NT2/D1 (cell line): Measurements from ENCODE around the gene CDC42EP4.

Experiments
- DNase-seq: peaks from one replicate; pipeline ENCODE4 v3.0.0-alpha.2; 2011; ENCODE audit warnings: low read depth, low spot score
- H3K27me3 ChIP-seq: 2 replicates; pipeline ENCODE4 v1.6.0; 2011; ENCODE audit warnings: mild to moderate bottlenecking; ENCODE audit not compliant: insufficient read length, insufficient read depth
- H3K36me3 ChIP-seq: 2 replicates; pipeline ENCODE4 v1.6.1; 2011; ENCODE audit warnings: mild to moderate bottlenecking, low read length, mixed read lengths; ENCODE audit not compliant: insufficient read depth, insufficient read length
- H3K4me1 ChIP-seq: 2 replicates; pipeline ENCODE4 v1.5.1; 2011; ENCODE audit not compliant: insufficient read depth, insufficient read length
- H3K4me3 ChIP-seq: 2 replicates; pipeline ENCODE4 v1.5.1; 2011; ENCODE audit warnings: low read depth; ENCODE audit not compliant: insufficient read length
- H3K9ac ChIP-seq: 2 replicates; pipeline ENCODE4 v1.6.0; 2011; ENCODE audit warnings: low read depth; ENCODE audit not compliant: insufficient read length
- H3K9me3 ChIP-seq: 2 replicates; pipeline ENCODE4 v1.5.1; 2011; ENCODE audit warnings: mild to moderate bottlenecking, low read length; ENCODE audit not compliant: insufficient read depth
- SUZ12 ChIP-seq: IDR thresholded peaks from 2 replicates; pipeline ENCODE4 v1.6.1; 2011; ENCODE audit not compliant: insufficient read length, insufficient read depth; ENCODE audit errors: extremely low read depth
- YY1 ChIP-seq: IDR thresholded peaks from 2 replicates; pipeline ENCODE4 v1.6.1; 2011; ENCODE audit not compliant: insufficient read length, insufficient read depth
- ZNF274 ChIP-seq: IDR thresholded peaks from 2 replicates; pipeline ENCODE4 v1.6.1; 2011; ENCODE audit warnings: mild to moderate bottlenecking, low read depth, low read length

CDC42EP4 gene

DNA sequence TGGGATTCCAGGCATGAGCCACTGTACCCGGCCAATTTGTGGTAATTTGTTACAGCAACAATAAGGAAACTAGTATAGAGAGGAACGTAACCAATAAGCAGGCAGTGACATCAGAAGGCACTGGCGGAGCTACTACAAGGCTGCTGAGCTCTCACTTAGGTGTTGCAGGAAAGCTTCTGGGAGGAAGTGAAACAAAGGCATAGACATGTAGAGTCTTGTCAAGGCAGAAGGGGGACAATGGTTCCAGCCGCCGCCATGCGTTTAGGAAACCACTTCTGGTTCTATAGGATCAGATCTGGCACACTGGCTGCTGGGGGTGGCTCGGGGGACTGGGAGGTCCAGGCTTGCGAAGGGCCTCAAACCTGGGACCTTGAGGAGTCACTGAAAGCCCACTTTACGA lies 40.7 kb downstream of the CDC42EP4 start:
- DNase-seq: no peak
- Histone ChIP-seq H3K36me3 (no peaks in the 10 kb centered on the region), H3K27me3 (no peaks in the 10 kb centered on the region), H3K4me3 (no peak overlapping the region), H3K4me1 (peaks cover 14% of the 10 kb centered on the region), H3K9ac (no peak overlapping the region), H3K9me3 (peaks cover 8% of the 10 kb centered on the region; the same call in 1 of the 2 replicates)
- TF ChIP-seq YY1 (no peak), ZNF274 (no peak), SUZ12 (no peak)

- TF ChIP-seq SUZ12: no peak
- TF ChIP-seq ZNF274: no peak
- no peak for TF ChIP-seq YY1
Observed at GRCh38 chr17:73269791-73270190, 42.0 kb downstream of the CDC42EP4 start.

GRCh38 chr17:73269329-73269615 lies 42.5 kb downstream of the CDC42EP4 start:
- peaks cover 14% of the 10 kb centered on the region for H3K4me1 ChIP-seq
- peaks cover 8% of the 10 kb centered on the region; the same call in 1 of the 2 replicates for H3K9me3 ChIP-seq
- H3K36me3 ChIP-seq: no peaks in the 10 kb centered on the region
- DNase-seq: no peak
- no peak overlapping the region for H3K9ac ChIP-seq
- TF ChIP-seq YY1 (no peak), ZNF274 (no peak), SUZ12 (no peak)
- no peak overlapping the region for H3K4me3 ChIP-seq
- no peaks in the 10 kb centered on the region for H3K27me3 ChIP-seq

More at GRCh38 chr17:73269791-73270190, 42.0 kb downstream of the CDC42EP4 start:
- H3K9ac ChIP-seq: no peak overlapping the region
- H3K4me1 ChIP-seq: peaks cover 14% of the 10 kb centered on the region
- no peaks in the 10 kb centered on the region for H3K36me3 ChIP-seq
- no peaks in the 10 kb centered on the region for H3K27me3 ChIP-seq
- peaks cover 8% of the 10 kb centered on the region; the same call in 1 of the 2 replicates for H3K9me3 ChIP-seq
- no peak overlapping the region for H3K4me3 ChIP-seq
- no peak for DNase-seq

DNA sequence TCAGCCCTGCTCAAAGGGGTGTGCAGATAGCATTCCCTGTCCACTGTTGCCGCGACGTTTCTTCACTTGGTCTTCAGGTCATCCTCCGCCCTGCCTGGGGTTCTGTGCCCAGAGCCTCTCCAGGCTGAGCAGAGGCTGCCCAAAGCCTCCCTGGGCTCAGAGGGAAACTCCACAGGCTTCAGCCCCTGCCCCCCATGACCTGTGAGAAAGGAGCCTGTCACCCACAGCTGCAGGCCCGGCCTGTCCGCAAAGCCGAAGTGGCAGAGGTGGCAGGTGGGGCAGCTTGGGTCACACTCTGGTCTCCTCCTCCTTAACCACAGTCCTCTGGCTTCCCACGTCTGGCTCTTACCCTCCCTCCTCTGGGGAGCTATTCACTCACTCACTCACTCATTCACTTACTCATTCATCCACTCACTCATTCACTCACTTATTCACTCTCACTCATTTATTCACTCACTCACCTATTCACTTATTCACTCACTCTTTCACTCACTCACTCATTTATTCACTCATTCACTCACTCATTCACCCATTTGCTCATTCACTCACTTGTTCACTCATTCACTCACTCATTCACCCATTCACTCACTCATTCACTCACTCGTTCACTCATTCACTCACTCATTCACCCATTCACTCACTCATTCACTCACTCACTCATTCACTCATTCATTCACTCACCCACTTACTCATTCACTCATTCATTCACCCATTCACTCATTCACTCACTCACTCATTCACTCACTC lies 43.0 kb downstream of the CDC42EP4 start:
- H3K27me3 ChIP-seq: no peaks in the 10 kb centered on the region
- no peak for DNase-seq
- peaks cover 8% of the 10 kb centered on the region; the same call in 1 of the 2 replicates for H3K9me3 ChIP-seq
- no peak overlapping the region for H3K4me3 ChIP-seq
- H3K4me1 ChIP-seq: peaks cover 14% of the 10 kb centered on the region
- TF ChIP-seq ZNF274: no peak
- TF ChIP-seq YY1: no peak
- no peak for TF ChIP-seq SUZ12
- no peaks in the 10 kb centered on the region for H3K36me3 ChIP-seq
- H3K9ac ChIP-seq: peak overlapping the region; percentile 0

GRCh38 chr17:73267648-73268537 lies 43.9 kb downstream of the CDC42EP4 start:
- no peak for TF ChIP-seq YY1
- TF ChIP-seq ZNF274: no peak
- TF ChIP-seq SUZ12: no peak
- H3K4me3 ChIP-seq: no peak overlapping the region
- DNase-seq: no peak
- H3K27me3 ChIP-seq: no peaks in the 10 kb centered on the region
- no peaks in the 10 kb centered on the region for H3K36me3 ChIP-seq
- peaks cover 8% of the 10 kb centered on the region; the same call in 1 of the 2 replicates for H3K9me3 ChIP-seq
- H3K4me1 ChIP-seq: peaks cover 18% of the 10 kb centered on the region
- peak overlapping the region; percentile 0 for H3K9ac ChIP-seq

GRCh38 chr17:73266796-73267195 lies 45.0 kb downstream of the CDC42EP4 start:
- TF ChIP-seq ZNF274 (no peak), SUZ12 (no peak), YY1 (no peak)
- Histone ChIP-seq H3K27me3 (no peaks in the 10 kb centered on the region), H3K9me3 (peaks cover 8% of the 10 kb centered on the region; the same call in 1 of the 2 replicates), H3K4me1 (peaks cover 22% of the 10 kb centered on the region), H3K4me3 (no peak overlapping the region), H3K36me3 (no peaks in the 10 kb centered on the region), H3K9ac (no peak overlapping the region)
- no peak for DNase-seq
